ENCODE results near the gene CCDC30.
A peak's percentile ranks its signal among the peaks of the same experiment; 100 is the strongest.
"Not testable (repeated sequence)": the region's sequence is repeated elsewhere in the genome, so short reads cannot be mapped to it uniquely, and the experiment has no call there.

The CCDC30 gene

GRCh38 chr1:42461196-42461595 is 1.9 kb upstream of the CCDC30 start:
- Histone ChIP-seq H3K9me3 (ENCODE audit: low read length) (no peaks in the 10 kb centered on the region), H3K27me3 (ENCODE audit: insufficient read depth, low read length) (no peaks in the 10 kb centered on the region), H3K4me3 (ENCODE audit: low read length) (no peak overlapping the region), H3K4me1 (ENCODE audit: insufficient read depth, low read length) (peaks cover 17% of the 10 kb centered on the region), H3K36me3 (ENCODE audit: insufficient read depth, low read length) (peaks cover 3% of the 10 kb centered on the region), H2AFZ (ENCODE audit: low read depth, low read length) (no peak overlapping the region)

GRCh38 chr1:42463921-42464320 is 835 bp downstream of the CCDC30 start:
- no peaks in the 10 kb centered on the region for H3K27me3 ChIP-seq (ENCODE audit: insufficient read depth, low read length)
- peaks cover 17% of the 10 kb centered on the region for H3K4me1 ChIP-seq (ENCODE audit: insufficient read depth, low read length)
- peak overlapping the region; percentile 91 for H3K4me3 ChIP-seq (ENCODE audit: low read length)
- H3K9me3 ChIP-seq (ENCODE audit: low read length) = no peaks in the 10 kb centered on the region
- no peaks in the 10 kb centered on the region for H3K36me3 ChIP-seq (ENCODE audit: insufficient read depth, low read length)
- peak overlapping the region; percentile 91 for H2AFZ ChIP-seq (ENCODE audit: low read depth, low read length)

- Histone ChIP-seq H3K36me3 (ENCODE audit: insufficient read depth, low read length) (no peaks in the 10 kb centered on the region), H3K27me3 (ENCODE audit: insufficient read depth, low read length) (no peaks in the 10 kb centered on the region), H3K9me3 (ENCODE audit: low read length) (no peaks in the 10 kb centered on the region), H2AFZ (ENCODE audit: low read depth, low read length) (no peak overlapping the region), H3K4me1 (ENCODE audit: insufficient read depth, low read length) (peaks cover 17% of the 10 kb centered on the region), H3K4me3 (ENCODE audit: low read length) (no peak overlapping the region)
These were observed 2.9 kb downstream of the CCDC30 start for GRCh38 chr1:42466030-42466429.

GRCh38 chr1:42469727-42470126 is 6.6 kb downstream of the CCDC30 start:
- no peak overlapping the region for H3K4me3 ChIP-seq (ENCODE audit: low read length)
- H2AFZ ChIP-seq (ENCODE audit: low read depth, low read length) = no peak overlapping the region
- no peaks in the 10 kb centered on the region for H3K4me1 ChIP-seq (ENCODE audit: insufficient read depth, low read length)
- H3K36me3 ChIP-seq (ENCODE audit: insufficient read depth, low read length) = peaks cover 8% of the 10 kb centered on the region
- no peaks in the 10 kb centered on the region for H3K27me3 ChIP-seq (ENCODE audit: insufficient read depth, low read length)
- no peaks in the 10 kb centered on the region for H3K9me3 ChIP-seq (ENCODE audit: low read length)

- H3K36me3 ChIP-seq (ENCODE audit: insufficient read depth, low read length) = peaks cover 15% of the 10 kb centered on the region
- H3K4me1 ChIP-seq (ENCODE audit: insufficient read depth, low read length) = no peaks in the 10 kb centered on the region
- no peaks in the 10 kb centered on the region for H3K27me3 ChIP-seq (ENCODE audit: insufficient read depth, low read length)
- no peaks in the 10 kb centered on the region for H3K9me3 ChIP-seq (ENCODE audit: low read length)
- no peak overlapping the region for H2AFZ ChIP-seq (ENCODE audit: low read depth, low read length)
- H3K4me3 ChIP-seq (ENCODE audit: low read length) = no peak overlapping the region
These were observed 13.5 kb downstream of the CCDC30 start for GRCh38 chr1:42476605-42477004.

- H3K27me3 ChIP-seq (ENCODE audit: insufficient read depth, low read length); H2AFZ ChIP-seq (ENCODE audit: low read depth, low read length); H3K4me1 ChIP-seq (ENCODE audit: insufficient read depth, low read length); H3K4me3 ChIP-seq (ENCODE audit: low read length); H3K9me3 ChIP-seq (ENCODE audit: low read length): not testable (repeated sequence)
- peaks cover 18% of the 10 kb centered on the region for H3K36me3 ChIP-seq (ENCODE audit: insufficient read depth, low read length)
These were observed 14.3 kb downstream of the CCDC30 start for GRCh38 chr1:42477354-42477753.

- Histone ChIP-seq H2AFZ (ENCODE audit: low read depth, low read length) (no peak overlapping the region), H3K4me3 (ENCODE audit: low read length) (no peak overlapping the region), H3K4me1 (ENCODE audit: insufficient read depth, low read length) (no peaks in the 10 kb centered on the region), H3K27me3 (ENCODE audit: insufficient read depth, low read length) (no peaks in the 10 kb centered on the region), H3K36me3 (ENCODE audit: insufficient read depth, low read length) (peaks cover 18% of the 10 kb centered on the region), H3K9me3 (ENCODE audit: low read length) (no peaks in the 10 kb centered on the region)
These were observed 14.7 kb downstream of the CCDC30 start for GRCh38 chr1:42477775-42478174.

GRCh38 chr1:42479621-42480020 is 16.5 kb downstream of the CCDC30 start:
- H3K9me3 ChIP-seq (ENCODE audit: low read length) = no peaks in the 10 kb centered on the region
- H3K4me3 ChIP-seq (ENCODE audit: low read length) = no peak overlapping the region

GRCh38 chr1:42480921-42481320 is 17.8 kb downstream of the CCDC30 start:
- peaks cover 11% of the 10 kb centered on the region for H3K36me3 ChIP-seq (ENCODE audit: insufficient read depth, low read length)
- no peaks in the 10 kb centered on the region for H3K27me3 ChIP-seq (ENCODE audit: insufficient read depth, low read length)

More at GRCh38 chr1:42479621-42480020, 16.5 kb downstream of the CCDC30 start:
- Histone ChIP-seq H3K36me3 (ENCODE audit: insufficient read depth, low read length) (peaks cover 9% of the 10 kb centered on the region), H2AFZ (ENCODE audit: low read depth, low read length) (no peak overlapping the region), H3K4me1 (ENCODE audit: insufficient read depth, low read length) (no peaks in the 10 kb centered on the region), H3K27me3 (ENCODE audit: insufficient read depth, low read length) (no peaks in the 10 kb centered on the region)

GRCh38 chr1:42482635-42483153 is 19.6 kb downstream of the CCDC30 start:
- no peak overlapping the region for H2AFZ ChIP-seq (ENCODE audit: low read depth, low read length)
- H3K36me3 ChIP-seq (ENCODE audit: insufficient read depth, low read length) = peaks cover 11% of the 10 kb centered on the region

More at GRCh38 chr1:42480921-42481320, 17.8 kb downstream of the CCDC30 start:
- H2AFZ ChIP-seq (ENCODE audit: low read depth, low read length) = no peak overlapping the region
- H3K9me3 ChIP-seq (ENCODE audit: low read length) = no peaks in the 10 kb centered on the region
- no peak overlapping the region for H3K4me3 ChIP-seq (ENCODE audit: low read length)
- no peaks in the 10 kb centered on the region for H3K4me1 ChIP-seq (ENCODE audit: insufficient read depth, low read length)

GRCh38 chr1:42484382-42484781 is 21.3 kb downstream of the CCDC30 start:
- no peaks in the 10 kb centered on the region for H3K4me1 ChIP-seq (ENCODE audit: insufficient read depth, low read length)
- H3K4me3 ChIP-seq (ENCODE audit: low read length) = no peak overlapping the region
- no peaks in the 10 kb centered on the region for H3K27me3 ChIP-seq (ENCODE audit: insufficient read depth, low read length)
- no peak overlapping the region for H2AFZ ChIP-seq (ENCODE audit: low read depth, low read length)
- H3K36me3 ChIP-seq (ENCODE audit: insufficient read depth, low read length) = peaks cover 11% of the 10 kb centered on the region
- no peaks in the 10 kb centered on the region for H3K9me3 ChIP-seq (ENCODE audit: low read length)

More at GRCh38 chr1:42482635-42483153, 19.6 kb downstream of the CCDC30 start:
- no peaks in the 10 kb centered on the region for H3K9me3 ChIP-seq (ENCODE audit: low read length)
- no peaks in the 10 kb centered on the region for H3K27me3 ChIP-seq (ENCODE audit: insufficient read depth, low read length)
- H3K4me1 ChIP-seq (ENCODE audit: insufficient read depth, low read length) = no peaks in the 10 kb centered on the region
- H3K4me3 ChIP-seq (ENCODE audit: low read length) = no peak overlapping the region

GRCh38 chr1:42490237-42490636 is 27.2 kb downstream of the CCDC30 start:
- peaks cover 10% of the 10 kb centered on the region for H3K36me3 ChIP-seq (ENCODE audit: insufficient read depth, low read length)
- H3K27me3 ChIP-seq (ENCODE audit: insufficient read depth, low read length) = no peaks in the 10 kb centered on the region
- no peaks in the 10 kb centered on the region for H3K9me3 ChIP-seq (ENCODE audit: low read length)
- no peaks in the 10 kb centered on the region for H3K4me1 ChIP-seq (ENCODE audit: insufficient read depth, low read length)
- no peak overlapping the region for H2AFZ ChIP-seq (ENCODE audit: low read depth, low read length)
- no peak overlapping the region for H3K4me3 ChIP-seq (ENCODE audit: low read length)

- peaks cover 11% of the 10 kb centered on the region for H3K36me3 ChIP-seq (ENCODE audit: insufficient read depth, low read length)
- H3K4me3 ChIP-seq (ENCODE audit: low read length); H3K27me3 ChIP-seq (ENCODE audit: insufficient read depth, low read length); H2AFZ ChIP-seq (ENCODE audit: low read depth, low read length); H3K4me1 ChIP-seq (ENCODE audit: insufficient read depth, low read length): not testable (repeated sequence)
- peaks cover 28% of the 10 kb centered on the region for H3K9me3 ChIP-seq (ENCODE audit: low read length)
These were observed 38.9 kb downstream of the CCDC30 start for GRCh38 chr1:42502031-42502430.

GRCh38 chr1:42504535-42505128 is 41.5 kb downstream of the CCDC30 start:
- H3K27me3 ChIP-seq (ENCODE audit: insufficient read depth, low read length) = no peaks in the 10 kb centered on the region
- no peak overlapping the region for H2AFZ ChIP-seq (ENCODE audit: low read depth, low read length)
- H3K4me3 ChIP-seq (ENCODE audit: low read length) = no peak overlapping the region
- H3K4me1 ChIP-seq (ENCODE audit: insufficient read depth, low read length) = no peaks in the 10 kb centered on the region
- H3K9me3 ChIP-seq (ENCODE audit: low read length) = peaks cover 38% of the 10 kb centered on the region
- peaks cover 4% of the 10 kb centered on the region for H3K36me3 ChIP-seq (ENCODE audit: insufficient read depth, low read length)

Data from neuron (in vitro differentiated cells).